Measurements from ENCODE around the gene SPINK4.

Gene SPINK4

GRCh38 chr9:33294670-33295432 lies 54.9 kb downstream of the SPINK4 start:
- no peak for DNase-seq

- no peak for DNase-seq
Measured at GRCh38 chr9:33295571-33295970, 55.6 kb downstream of the SPINK4 start.

GRCh38 chr9:33297432-33297831 lies 57.5 kb downstream of the SPINK4 start:
- no peak for DNase-seq
